PC-3 (cell line): Measurements from ENCODE around the gene IRGQ.

Experiments used
- CTCF ChIP-seq: fragments of 300-600 bp; sonication (generic); conservative IDR thresholded peaks from 2 replicates; pipeline ENCODE4 v1.5.1; 2017; ENCODE audit warnings: antibody characterized with exemption, low read depth, mild to moderate bottlenecking, low read length
- EZH2 ChIP-seq: fragments of 300-600 bp; sonication (generic); IDR thresholded peaks from one replicate; pipeline ENCODE4 v1.6.1; 2017; ENCODE audit warnings: antibody characterized with exemption, mild to moderate bottlenecking, low read length; ENCODE audit not compliant: unreplicated experiment
- EZH2phosphoT487 ChIP-seq: fragments of 300-600 bp; sonication (generic); IDR thresholded peaks from 2 replicates; pipeline ENCODE4 v1.6.1; 2018; ENCODE audit warnings: mild to moderate bottlenecking, antibody characterized with exemption, low read length, borderline replicate concordance

- TF ChIP-seq CTCF, result no peak
- TF ChIP-seq EZH2phosphoT487, result no peak
- no peak for TF ChIP-seq EZH2
Measured at GRCh38 chr19:43544077-43544476, 51.9 kb downstream of the IRGQ start.
